Activated naive CD8-positive, alpha-beta T cell (primary cell): ENCODE results near the gene LAMA2.

ENCODE experiments used
- H3K27ac Mint-ChIP-seq: one replicate; pipeline ENCODE4 v1.8.0; 2021; ENCODE audit warnings: mixed read lengths
- H3K27me3 Mint-ChIP-seq: one replicate; pipeline ENCODE4 v1.8.0; 2021; ENCODE audit warnings: mixed read lengths
- H3K36me3 Mint-ChIP-seq: one replicate; pipeline ENCODE4 v1.8.0; 2021; ENCODE audit warnings: mixed read lengths
- H3K4me1 Mint-ChIP-seq: one replicate; pipeline ENCODE4 v1.8.0; 2021; ENCODE audit warnings: low read depth, mixed read lengths
- H3K4me3 Mint-ChIP-seq: one replicate; pipeline ENCODE4 v1.8.0; 2021; ENCODE audit warnings: mild to moderate bottlenecking, mixed read lengths
- H3K9me3 Mint-ChIP-seq: one replicate; pipeline ENCODE4 v1.8.0; 2021; ENCODE audit warnings: low read depth, mixed read lengths

LAMA2 gene

GRCh38 chr6:129543981-129544380 lies 661.0 kb downstream of the LAMA2 start:
- peaks cover 2% of the 10 kb centered on the region for H3K27me3 Mint-ChIP-seq

GRCh38 chr6:129544892-129545612 lies 662.1 kb downstream of the LAMA2 start:
- Mint-ChIP-seq H3K4me1 (peaks cover 8% of the 10 kb centered on the region), H3K27me3 (peaks cover 2% of the 10 kb centered on the region), H3K4me3 (no peak overlapping the region), H3K27ac (no peak overlapping the region), H3K36me3 (peaks cover 4% of the 10 kb centered on the region), H3K9me3 (peaks cover 4% of the 10 kb centered on the region)

More at GRCh38 chr6:129543981-129544380, 661.0 kb downstream of the LAMA2 start:
- peaks cover 4% of the 10 kb centered on the region for H3K36me3 Mint-ChIP-seq
- H3K4me3 Mint-ChIP-seq, result no peak overlapping the region
- H3K9me3 Mint-ChIP-seq, result peaks cover 4% of the 10 kb centered on the region
- no peak overlapping the region for H3K27ac Mint-ChIP-seq
- H3K4me1 Mint-ChIP-seq, result peaks cover 8% of the 10 kb centered on the region

DNA sequence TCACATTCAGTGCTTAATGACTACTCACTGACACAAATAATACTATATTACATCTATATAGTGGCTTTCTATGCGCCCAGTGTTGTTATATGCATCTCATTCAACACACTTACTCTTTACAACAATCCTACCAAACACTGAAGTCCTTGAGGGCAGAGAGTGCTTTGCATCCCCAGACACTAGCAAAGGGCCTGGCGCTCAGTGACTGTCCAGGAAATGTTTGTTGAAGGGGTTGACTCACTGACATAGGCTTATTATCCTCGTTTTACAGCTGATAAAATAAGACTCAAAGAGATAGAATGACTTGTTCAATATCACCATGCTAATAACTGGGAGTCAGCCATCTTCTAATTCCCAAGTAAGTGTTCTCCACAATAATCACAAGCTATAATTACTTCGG lies 663.8 kb downstream of the LAMA2 start:
- H3K27ac Mint-ChIP-seq, result no peak overlapping the region
- H3K27me3 Mint-ChIP-seq, result peaks cover 3% of the 10 kb centered on the region
- H3K4me3 Mint-ChIP-seq, result no peak overlapping the region
- H3K36me3 Mint-ChIP-seq, result peaks cover 4% of the 10 kb centered on the region
- H3K4me1 Mint-ChIP-seq, result peaks cover 8% of the 10 kb centered on the region
- H3K9me3 Mint-ChIP-seq, result peaks cover 4% of the 10 kb centered on the region

DNA sequence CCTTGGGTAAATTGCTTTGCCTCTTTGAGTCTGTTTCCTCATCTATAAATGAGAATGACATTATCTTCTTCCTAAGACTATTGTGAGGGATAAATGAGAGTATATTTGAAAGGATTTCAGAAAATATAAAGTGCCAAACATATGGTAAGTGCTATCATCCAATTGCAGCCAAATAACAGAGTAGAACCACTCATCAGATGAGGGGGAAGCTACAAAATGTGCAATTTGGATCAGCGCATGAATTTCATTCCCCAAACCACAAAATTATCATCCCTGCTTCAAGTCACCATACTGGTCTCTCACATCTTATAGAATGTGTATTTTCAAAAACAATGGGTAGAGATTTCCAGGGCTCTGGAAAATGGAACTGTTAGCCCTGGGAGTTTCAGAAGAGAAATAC lies 668.5 kb downstream of the LAMA2 start:
- H3K36me3 Mint-ChIP-seq, result no peaks in the 10 kb centered on the region
- peaks cover 6% of the 10 kb centered on the region for H3K27me3 Mint-ChIP-seq
- no peaks in the 10 kb centered on the region for H3K9me3 Mint-ChIP-seq
- H3K4me1 Mint-ChIP-seq, result no peaks in the 10 kb centered on the region
- H3K4me3 Mint-ChIP-seq, result no peak overlapping the region
- no peak overlapping the region for H3K27ac Mint-ChIP-seq

- no peak overlapping the region for H3K4me3 Mint-ChIP-seq
- no peaks in the 10 kb centered on the region for H3K4me1 Mint-ChIP-seq
- no peaks in the 10 kb centered on the region for H3K9me3 Mint-ChIP-seq
- H3K27me3 Mint-ChIP-seq, result peaks cover 6% of the 10 kb centered on the region
- H3K36me3 Mint-ChIP-seq, result no peaks in the 10 kb centered on the region
- H3K27ac Mint-ChIP-seq, result no peak overlapping the region
These were observed 669.5 kb downstream of the LAMA2 start for GRCh38 chr6:129552413-129552812.

- Mint-ChIP-seq H3K4me3 (no peak overlapping the region), H3K27me3 (peaks cover 6% of the 10 kb centered on the region), H3K4me1 (no peaks in the 10 kb centered on the region), H3K9me3 (no peaks in the 10 kb centered on the region), H3K27ac (no peak overlapping the region), H3K36me3 (no peaks in the 10 kb centered on the region)
These were observed 672.4 kb downstream of the LAMA2 start for GRCh38 chr6:129555206-129555832.

DNA sequence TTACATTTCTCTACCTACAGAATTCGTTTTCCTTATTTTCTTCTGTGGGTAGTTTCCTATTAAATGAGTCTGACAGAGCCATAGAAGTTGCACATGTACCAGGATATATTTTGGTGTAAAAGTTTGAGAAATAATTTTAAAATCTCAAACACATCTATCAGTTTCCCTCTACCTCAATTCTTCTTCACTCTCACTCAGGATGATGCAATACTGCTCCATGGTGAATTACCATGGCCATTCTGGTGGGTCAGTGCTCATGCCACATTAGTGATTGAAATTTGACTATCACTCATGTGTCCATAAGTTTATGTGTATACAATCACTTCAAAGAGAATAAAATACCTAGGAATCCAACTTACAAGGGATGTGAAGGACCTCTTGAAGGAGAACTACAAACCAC lies 675.3 kb downstream of the LAMA2 start:
- no peaks in the 10 kb centered on the region for H3K4me1 Mint-ChIP-seq
- H3K4me3 Mint-ChIP-seq, result no peak overlapping the region
- H3K27ac Mint-ChIP-seq, result no peak overlapping the region
- no peaks in the 10 kb centered on the region for H3K36me3 Mint-ChIP-seq
- H3K27me3 Mint-ChIP-seq, result peaks cover 3% of the 10 kb centered on the region
- H3K9me3 Mint-ChIP-seq, result no peaks in the 10 kb centered on the region

- H3K4me3 Mint-ChIP-seq, result no peak overlapping the region
- H3K4me1 Mint-ChIP-seq, result peaks cover 3% of the 10 kb centered on the region
- H3K36me3 Mint-ChIP-seq, result peaks cover 3% of the 10 kb centered on the region
- no peaks in the 10 kb centered on the region for H3K9me3 Mint-ChIP-seq
- no peaks in the 10 kb centered on the region for H3K27me3 Mint-ChIP-seq
- no peak overlapping the region for H3K27ac Mint-ChIP-seq
These were observed 682.4 kb downstream of the LAMA2 start for GRCh38 chr6:129565366-129565765.

- Mint-ChIP-seq H3K9me3 (peaks cover 2% of the 10 kb centered on the region), H3K4me3 (no peak overlapping the region), H3K4me1 (peaks cover 3% of the 10 kb centered on the region), H3K36me3 (peaks cover 6% of the 10 kb centered on the region), H3K27ac (no peak overlapping the region), H3K27me3 (no peaks in the 10 kb centered on the region)
These were observed 682.9 kb downstream of the LAMA2 start for GRCh38 chr6:129565811-129566210.
